ENCODE results near the gene DEPP1. TPM values are rescaled to one million over a fixed set of nuclear protein-coding genes. Genes with fewer than 3 reads are reported as not detected.

DEPP1 gene
- total RNA-seq, 1 experiment from 2014 or later, result 2.8 TPM

GRCh38 chr10:44982496-44982895, 3.9 kb upstream of the DEPP1 start:
- in situ Hi-C loops (cut with HindIII; ENCODE audit: low pct_unique_long_range_greater_than_20kb, low sequenced_read_pairs), result no loop called here
- no peak for DNase-seq (ENCODE audit: low read depth)

GRCh38 chr10:44982114-44982460, 3.5 kb upstream of the DEPP1 start:
- in situ Hi-C loops (cut with HindIII; ENCODE audit: low pct_unique_long_range_greater_than_20kb, low sequenced_read_pairs), result no loop called here
- DNase-seq (ENCODE audit: low read depth), result no peak

- DNase-seq (ENCODE audit: low read depth), result peak; percentile 68
- in situ Hi-C loops (cut with HindIII; ENCODE audit: low pct_unique_long_range_greater_than_20kb, low sequenced_read_pairs), result no loop called here
These were observed 2.8 kb upstream of the DEPP1 start for GRCh38 chr10:44981172-44982113.

GRCh38 chr10:44980309-44981171, 1.9 kb upstream of the DEPP1 start:
- in situ Hi-C loops (cut with HindIII; ENCODE audit: low pct_unique_long_range_greater_than_20kb, low sequenced_read_pairs), result no loop called here
- DNase-seq (ENCODE audit: low read depth), result no peak

- DNase-seq (ENCODE audit: low read depth), result no peak
- in situ Hi-C loops (cut with HindIII; ENCODE audit: low pct_unique_long_range_greater_than_20kb, low sequenced_read_pairs), result no loop called here
These were observed 927 bp upstream of the DEPP1 start for GRCh38 chr10:44979281-44980191.

- no peak for DNase-seq (ENCODE audit: low read depth)
- in situ Hi-C loops (cut with HindIII; ENCODE audit: low pct_unique_long_range_greater_than_20kb, low sequenced_read_pairs), result no loop called here
These were observed 418 bp downstream of the DEPP1 start for GRCh38 chr10:44978213-44978569.

- in situ Hi-C loops (cut with HindIII; ENCODE audit: low pct_unique_long_range_greater_than_20kb, low sequenced_read_pairs), result no loop called here
These were observed 1.1 kb downstream of the DEPP1 start for GRCh38 chr10:44977287-44978212.

GRCh38 chr10:44976352-44977198, 2.0 kb downstream of the DEPP1 start:
- in situ Hi-C loops (cut with HindIII; ENCODE audit: low pct_unique_long_range_greater_than_20kb, low sequenced_read_pairs), result no loop called here
- DNase-seq (ENCODE audit: low read depth), result no peak

More at GRCh38 chr10:44977287-44978212, 1.1 kb downstream of the DEPP1 start:
- no peak for DNase-seq (ENCODE audit: low read depth)

GRCh38 chr10:44975431-44976331, 2.9 kb downstream of the DEPP1 start:
- in situ Hi-C loops (cut with HindIII; ENCODE audit: low pct_unique_long_range_greater_than_20kb, low sequenced_read_pairs), result no loop called here
- DNase-seq (ENCODE audit: low read depth), result peak; percentile 82

GRCh38 chr10:44974628-44975430, 3.8 kb downstream of the DEPP1 start:
- in situ Hi-C loops (cut with HindIII; ENCODE audit: low pct_unique_long_range_greater_than_20kb, low sequenced_read_pairs), result no loop called here
- DNase-seq (ENCODE audit: low read depth), result peak; percentile 66

GRCh38 chr10:44974082-44974627, 4.5 kb downstream of the DEPP1 start:
- no peak for DNase-seq (ENCODE audit: low read depth)
- in situ Hi-C loops (cut with HindIII; ENCODE audit: low pct_unique_long_range_greater_than_20kb, low sequenced_read_pairs), result no loop called here

GRCh38 chr10:44973323-44974081, 5.1 kb downstream of the DEPP1 start:
- peak; percentile 19 for DNase-seq (ENCODE audit: low read depth)
- in situ Hi-C loops (cut with HindIII; ENCODE audit: low pct_unique_long_range_greater_than_20kb, low sequenced_read_pairs), result no loop called here

- DNase-seq (ENCODE audit: low read depth), result no peak
- in situ Hi-C loops (cut with HindIII; ENCODE audit: low pct_unique_long_range_greater_than_20kb, low sequenced_read_pairs), result no loop called here
These were observed 5.7 kb downstream of the DEPP1 start for GRCh38 chr10:44972874-44973306.

All from Caki2 (cell line).